ENCODE results near the gene CALHM5. TPM values are rescaled to one million over a fixed set of nuclear protein-coding genes. Genes with fewer than 3 reads are reported as not detected.
A peak's percentile ranks its signal among the peaks of the same experiment; 100 is the strongest.

CALHM5 gene
- total RNA-seq, 1 experiment from 2014 or later = not detected

GRCh38 chr6:116529466-116530290, 18.2 kb downstream of the CALHM5 start:
- H3K27me3 ChIP-seq (ENCODE audit: low read length) = no peaks in the 10 kb centered on the region
- H3K79me2 ChIP-seq (ENCODE audit: low read length) = no peaks in the 10 kb centered on the region
- H3K4me1 ChIP-seq (ENCODE audit: insufficient read depth, low read length) = peaks cover 18% of the 10 kb centered on the region
- POLR2A ChIA-PET (ENCODE audit: unreplicated experiment) = no interaction called here
- H3K27ac ChIP-seq (ENCODE audit: low read length) = no peak overlapping the region
- H3K4me2 ChIP-seq (ENCODE audit: low read length) = peak overlapping the region; percentile 30; the same call in 1 of the 2 replicates
- no TSS peak for BruUV-seq (replicated peaks)
- intact Hi-C loops (cut with micrococcal nuclease) = loop anchor here (5.0 kb wide), 1 partner anchor 262 kb away; no protein-coding TSS in a partner anchor
- no peak overlapping the region for H2AFZ ChIP-seq (ENCODE audit: low read length)
- H3K9me3 ChIP-seq (ENCODE audit: low read length) = no peaks in the 10 kb centered on the region
- no peaks in the 10 kb centered on the region for H4K20me1 ChIP-seq (ENCODE audit: low read length)
- no peak overlapping the region for H3K4me3 ChIP-seq (ENCODE audit: low read length)
- H3K9me2 ChIP-seq (replicated peaks; ENCODE audit: low read length) = no peaks in the 10 kb centered on the region
- CTCF ChIA-PET = interaction anchor here (0.9 to 1.0 kb wide), 3 partner anchors 18 to 261 kb away, joined by 4 to 7 read pairs (median 5); partner anchors contain the start of gene CALHM5
- DNase-seq (no peak), ATAC-seq (no peak)
- TF ChIP-seq EZH2phosphoT487 (IDR thresholded peaks at IDR 0.05; ENCODE audit: borderline replicate concordance, low read length) (no peak), EZH2 (IDR thresholded peaks at IDR 0.05; ENCODE audit: low read length, unreplicated experiment) (no peak), CTCF (conservative IDR thresholded peaks at IDR 0.05; ENCODE audit: low read depth, low read length) (no peak)
- H3K36me3 ChIP-seq (ENCODE audit: low read depth, low read length) = no peaks in the 10 kb centered on the region
- no peaks in the 10 kb centered on the region for H3F3A ChIP-seq (ENCODE audit: low read length, unreplicated experiment)
- H3K9ac ChIP-seq (ENCODE audit: low read length) = no peak overlapping the region

GRCh38 chr6:116530436-116530835, 19.0 kb downstream of the CALHM5 start:
- peak overlapping the region; percentile 30; the same call in 1 of the 2 replicates for H3K4me2 ChIP-seq (ENCODE audit: low read length)
- intact Hi-C loops (cut with micrococcal nuclease) = loop anchor here (5.0 kb wide), 1 partner anchor 263 kb away; no protein-coding TSS in a partner anchor
- no peaks in the 10 kb centered on the region for H3F3A ChIP-seq (ENCODE audit: low read length, unreplicated experiment)
- no peaks in the 10 kb centered on the region for H3K27me3 ChIP-seq (ENCODE audit: low read length)
- no peaks in the 10 kb centered on the region for H3K79me2 ChIP-seq (ENCODE audit: low read length)
- no peaks in the 10 kb centered on the region for H3K9me2 ChIP-seq (replicated peaks; ENCODE audit: low read length)
- BruUV-seq (replicated peaks) = no TSS peak
- no peaks in the 10 kb centered on the region for H3K36me3 ChIP-seq (ENCODE audit: low read depth, low read length)
- ATAC-seq (peak; percentile 76), DNase-seq (peak; percentile 42)
- H3K4me3 ChIP-seq (ENCODE audit: low read length) = no peak overlapping the region
- H2AFZ ChIP-seq (ENCODE audit: low read length) = peak overlapping the region; percentile 20; the same call in 1 of the 2 replicates
- no peaks in the 10 kb centered on the region for H4K20me1 ChIP-seq (ENCODE audit: low read length)
- H3K4me1 ChIP-seq (ENCODE audit: insufficient read depth, low read length) = peaks cover 24% of the 10 kb centered on the region
- TF ChIP-seq EZH2phosphoT487 (IDR thresholded peaks at IDR 0.05; ENCODE audit: borderline replicate concordance, low read length) (no peak), CTCF (conservative IDR thresholded peaks at IDR 0.05; ENCODE audit: low read depth, low read length) (no peak), EZH2 (IDR thresholded peaks at IDR 0.05; ENCODE audit: low read length, unreplicated experiment) (no peak)
- H3K9ac ChIP-seq (ENCODE audit: low read length) = no peak overlapping the region
- no peaks in the 10 kb centered on the region for H3K9me3 ChIP-seq (ENCODE audit: low read length)
- H3K27ac ChIP-seq (ENCODE audit: low read length) = no peak overlapping the region
- ChIA-PET POLR2A (ENCODE audit: unreplicated experiment) (no interaction called here), CTCF (interaction anchor here (0.5 to 1.0 kb wide), 4 partner anchors 19 to 262 kb away, joined by 3 to 7 read pairs (median 4); partner anchors contain the start of gene CALHM5)

Measured in PC-3 (cell line).